ENCODE measurements around the gene HPS1. TPM values are rescaled to one million over a fixed set of nuclear protein-coding genes. Genes with fewer than 3 reads are reported as not detected.
A peak's percentile ranks its signal among the peaks of the same experiment; 100 is the strongest.

The HPS1 gene
- total RNA-seq, 1 donor from 2014 or later, result 31.9 TPM

- no peak for TF ChIP-seq CTCF (IDR thresholded peaks at IDR 0.05; ENCODE audit: borderline replicate concordance)
- H3K27me3 ChIP-seq (ENCODE audit: low read depth), result no peaks in the 10 kb centered on the region
These were observed 27.9 kb downstream of the HPS1 start for GRCh38 chr10:98418665-98419468.

GRCh38 chr10:98417973-98418664 is 28.6 kb downstream of the HPS1 start:
- intact Hi-C loops (cut with micrococcal nuclease), result no loop called here
- DNase-seq, result no peak
- peaks cover 45% of the 10 kb centered on the region for H3K36me3 ChIP-seq

More at GRCh38 chr10:98418665-98419468, 27.9 kb downstream of the HPS1 start:
- no peak overlapping the region for H3K4me3 ChIP-seq
- H3K9me3 ChIP-seq (replicated peaks), result no peaks in the 10 kb centered on the region
- H3K27ac ChIP-seq (replicated peaks), result no peak overlapping the region
- DNase-seq, result no peak
- intact Hi-C loops (cut with micrococcal nuclease), result no loop called here
- peaks cover 35% of the 10 kb centered on the region for H3K4me1 ChIP-seq
- peaks cover 52% of the 10 kb centered on the region for H3K36me3 ChIP-seq

GRCh38 chr10:98417481-98417959 is 29.2 kb downstream of the HPS1 start:
- H3K4me1 ChIP-seq, result peaks cover 42% of the 10 kb centered on the region
- H3K9me3 ChIP-seq (replicated peaks), result no peaks in the 10 kb centered on the region
- peaks cover 39% of the 10 kb centered on the region for H3K36me3 ChIP-seq
- H3K27me3 ChIP-seq (ENCODE audit: low read depth), result no peaks in the 10 kb centered on the region
- no peak for TF ChIP-seq CTCF (IDR thresholded peaks at IDR 0.05; ENCODE audit: borderline replicate concordance)
- no peak overlapping the region for H3K27ac ChIP-seq (replicated peaks)
- no peak overlapping the region for H3K4me3 ChIP-seq
- intact Hi-C loops (cut with micrococcal nuclease), result no loop called here
- DNase-seq, result no peak

More at GRCh38 chr10:98417973-98418664, 28.6 kb downstream of the HPS1 start:
- H3K4me3 ChIP-seq, result no peak overlapping the region
- no peaks in the 10 kb centered on the region for H3K27me3 ChIP-seq (ENCODE audit: low read depth)
- no peak for TF ChIP-seq CTCF (IDR thresholded peaks at IDR 0.05; ENCODE audit: borderline replicate concordance)
- H3K27ac ChIP-seq (replicated peaks), result no peak overlapping the region
- H3K4me1 ChIP-seq, result peaks cover 39% of the 10 kb centered on the region
- no peaks in the 10 kb centered on the region for H3K9me3 ChIP-seq (replicated peaks)

GRCh38 chr10:98416606-98417388 is 29.9 kb downstream of the HPS1 start:
- H3K27ac ChIP-seq (replicated peaks), result no peak overlapping the region
- intact Hi-C loops (cut with micrococcal nuclease), result no loop called here
- DNase-seq, result no peak
- H3K4me3 ChIP-seq, result no peak overlapping the region
- H3K27me3 ChIP-seq (ENCODE audit: low read depth), result no peaks in the 10 kb centered on the region
- TF ChIP-seq CTCF (IDR thresholded peaks at IDR 0.05; ENCODE audit: borderline replicate concordance), result no peak
- peaks cover 36% of the 10 kb centered on the region for H3K36me3 ChIP-seq
- no peaks in the 10 kb centered on the region for H3K9me3 ChIP-seq (replicated peaks)
- H3K4me1 ChIP-seq, result peaks cover 49% of the 10 kb centered on the region

GRCh38 chr10:98415731-98416119 is 31.0 kb downstream of the HPS1 start:
- intact Hi-C loops (cut with micrococcal nuclease), result no loop called here

More at GRCh38 chr10:98415731-98416119, 31.0 kb downstream of the HPS1 start:
- peak overlapping the region; percentile 91 for H3K27ac ChIP-seq (replicated peaks)
- TF ChIP-seq CTCF (IDR thresholded peaks at IDR 0.05; ENCODE audit: borderline replicate concordance), result no peak
- H3K27me3 ChIP-seq (ENCODE audit: low read depth), result no peaks in the 10 kb centered on the region
- peaks cover 54% of the 10 kb centered on the region for H3K4me1 ChIP-seq
- peaks cover 36% of the 10 kb centered on the region for H3K36me3 ChIP-seq
- DNase-seq, result no peak
- no peaks in the 10 kb centered on the region for H3K9me3 ChIP-seq (replicated peaks)
- no peak overlapping the region for H3K4me3 ChIP-seq
